ENCODE measurements around the gene STAB1. TPM values are rescaled to one million over a fixed set of nuclear protein-coding genes. Genes with fewer than 3 reads are reported as not detected.
A peak's percentile ranks its signal among the peaks of the same experiment; 100 is the strongest.

The STAB1 gene
- 10 to 100 TPM; 31.3 to 42.3 (median 38.5) TPM for polyA plus RNA-seq (ENCODE audit: insufficient read length in 4 of 4)

GRCh38 chr3:52494886-52495495 lies at the start of gene STAB1:
STAB1 (plus strand) TSS chr3:52495338; CDS start chr3:52495414, 76 bp downstream.
- no peak for DNase-seq (ENCODE audit: low read depth in 4 of 4, low spot score in 3 of 4)

GRCh38 chr3:52446042-52446441 lies 49.1 kb upstream of the STAB1 start:
- DNase-seq (ENCODE audit: low read depth in 4 of 4, low spot score in 3 of 4), result no peak

- DNase-seq (ENCODE audit: low read depth in 4 of 4, low spot score in 3 of 4), result no peak
Observed at GRCh38 chr3:52446631-52447511, 48.3 kb upstream of the STAB1 start.

GRCh38 chr3:52447512-52448355 lies 47.4 kb upstream of the STAB1 start:
- DNase-seq (ENCODE audit: low read depth in 4 of 4, low spot score in 3 of 4), result no peak

- no peak for DNase-seq (ENCODE audit: low read depth in 4 of 4, low spot score in 3 of 4)
Observed at GRCh38 chr3:52450489-52451236, 44.5 kb upstream of the STAB1 start.

- no peak for DNase-seq (ENCODE audit: low read depth in 4 of 4, low spot score in 3 of 4)
Observed at GRCh38 chr3:52451237-52452083, 43.7 kb upstream of the STAB1 start.

GRCh38 chr3:52452126-52452525 lies 43.0 kb upstream of the STAB1 start:
- no peak for DNase-seq (ENCODE audit: low read depth in 4 of 4, low spot score in 3 of 4)

- DNase-seq (ENCODE audit: low read depth in 4 of 4, low spot score in 3 of 4), result no peak
Observed at GRCh38 chr3:52452570-52453221, 42.4 kb upstream of the STAB1 start.

GRCh38 chr3:52453496-52454249 lies 41.5 kb upstream of the STAB1 start, which contains the start of gene TNNC1:
TNNC1 (minus strand) TSS chr3:52454041; CDS start chr3:52454015, 26 bp downstream.
- no peak for DNase-seq (ENCODE audit: low read depth in 4 of 4, low spot score in 3 of 4)

GRCh38 chr3:52454250-52454937 lies 40.7 kb upstream of the STAB1 start:
- no peak for DNase-seq (ENCODE audit: low read depth in 4 of 4, low spot score in 3 of 4)

GRCh38 chr3:52454938-52455282 lies 40.2 kb upstream of the STAB1 start:
- no peak for DNase-seq (ENCODE audit: low read depth in 4 of 4, low spot score in 3 of 4)

GRCh38 chr3:52455283-52456168 lies 39.6 kb upstream of the STAB1 start, which contains the start of gene NISCH:
NISCH (plus strand) TSS chr3:52455604; CDS start chr3:52455642, 38 bp downstream.
- DNase-seq (ENCODE audit: low read depth in 4 of 4, low spot score in 3 of 4), result peak; percentile 64 to 73 (median 69)

GRCh38 chr3:52456169-52456799 lies 38.9 kb upstream of the STAB1 start:
- no peak for DNase-seq (ENCODE audit: low read depth in 4 of 4, low spot score in 3 of 4)

GRCh38 chr3:52456800-52457183 lies 38.3 kb upstream of the STAB1 start:
- no peak for DNase-seq (ENCODE audit: low read depth in 4 of 4, low spot score in 3 of 4)

GRCh38 chr3:52458031-52458760 lies 36.9 kb upstream of the STAB1 start:
- DNase-seq (ENCODE audit: low read depth in 4 of 4, low spot score in 3 of 4), result no peak

All from right renal pelvis (tissue), 4 donors.